ENCODE data around the gene SLC9A8.

SLC9A8 gene

GRCh38 chr20:49787371-49788357 is 25.0 kb upstream of the SLC9A8 start:
- no peak for ATAC-seq
- TF ChIP-seq PATZ1 (CRISPR knock-in tag; IDR thresholded peaks at IDR 0.05; ENCODE audit: borderline replicate concordance) (no peak), ZFP3 (CRISPR knock-in tag; IDR thresholded peaks at IDR 0.05) (no peak), ZNF70 (CRISPR knock-in tag; IDR thresholded peaks at IDR 0.05) (no peak), TOX (CRISPR knock-in tag; IDR thresholded peaks at IDR 0.05; ENCODE audit: borderline replicate concordance) (no peak), CREB5 (CRISPR knock-in tag; IDR thresholded peaks at IDR 0.05; ENCODE audit: low read depth) (no peak), ZC3H10 (CRISPR knock-in tag; IDR thresholded peaks at IDR 0.05) (no peak), GLIS3 (CRISPR knock-in tag; IDR thresholded peaks at IDR 0.05) (no peak)
- TF ChIP-seq, protein P1, sequence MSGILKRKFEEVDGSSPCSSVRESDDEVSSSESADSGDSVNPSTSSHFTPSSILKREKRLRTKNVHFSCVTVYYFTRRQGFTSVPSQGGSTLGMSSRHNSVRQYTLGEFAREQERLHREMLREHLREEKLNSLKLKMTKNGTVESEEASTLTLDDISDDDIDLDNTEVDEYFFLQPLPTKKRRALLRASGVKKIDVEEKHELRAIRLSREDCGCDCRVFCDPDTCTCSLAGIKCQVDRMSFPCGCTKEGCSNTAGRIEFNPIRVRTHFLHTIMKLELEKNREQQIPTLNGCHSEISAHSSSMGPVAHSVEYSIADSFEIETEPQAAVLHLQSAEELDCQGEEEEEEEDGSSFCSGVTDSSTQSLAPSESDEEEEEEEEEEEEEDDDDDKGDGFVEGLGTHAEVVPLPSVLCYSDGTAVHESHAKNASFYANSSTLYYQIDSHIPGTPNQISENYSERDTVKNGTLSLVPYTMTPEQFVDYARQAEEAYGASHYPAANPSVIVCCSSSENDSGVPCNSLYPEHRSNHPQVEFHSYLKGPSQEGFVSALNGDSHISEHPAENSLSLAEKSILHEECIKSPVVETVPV (CRISPR knock-in tag; IDR thresholded peaks at IDR 0.05) = no peak

GRCh38 chr20:49790077-49790798 is 22.4 kb upstream of the SLC9A8 start:
- TF ChIP-seq PATZ1 (CRISPR knock-in tag; IDR thresholded peaks at IDR 0.05; ENCODE audit: borderline replicate concordance) (no peak), ZC3H10 (CRISPR knock-in tag; IDR thresholded peaks at IDR 0.05) (no peak), ZNF70 (CRISPR knock-in tag; IDR thresholded peaks at IDR 0.05) (no peak), PPARA (CRISPR knock-in tag; IDR thresholded peaks at IDR 0.05; ENCODE audit: borderline replicate concordance) (no peak), CSDC2 (CRISPR knock-in tag; IDR thresholded peaks at IDR 0.05) (no peak), SNAI2 (CRISPR knock-in tag; IDR thresholded peaks at IDR 0.05) (no peak), GLIS3 (CRISPR knock-in tag; IDR thresholded peaks at IDR 0.05) (no peak), ISL1 (CRISPR knock-in tag; IDR thresholded peaks at IDR 0.05) (no peak), ZNF8 (CRISPR knock-in tag; IDR thresholded peaks at IDR 0.05) (no peak), POU6F1 (CRISPR knock-in tag; IDR thresholded peaks at IDR 0.05; ENCODE audit: borderline replicate concordance, low read depth) (no peak), ZFP3 (CRISPR knock-in tag; IDR thresholded peaks at IDR 0.05) (no peak), ESRRG (CRISPR knock-in tag; IDR thresholded peaks at IDR 0.05) (no peak), ZNF565 (CRISPR knock-in tag; conservative IDR thresholded peaks at IDR 0.05; ENCODE audit: low read depth) (no peak), OSR1 (CRISPR knock-in tag; IDR thresholded peaks at IDR 0.05) (no peak), TCF4 (CRISPR knock-in tag; IDR thresholded peaks at IDR 0.05; ENCODE audit: borderline replicate concordance) (no peak), RARB (CRISPR knock-in tag; IDR thresholded peaks at IDR 0.05) (no peak), TOX (CRISPR knock-in tag; IDR thresholded peaks at IDR 0.05; ENCODE audit: borderline replicate concordance) (no peak)
- TF ChIP-seq, protein P2, sequence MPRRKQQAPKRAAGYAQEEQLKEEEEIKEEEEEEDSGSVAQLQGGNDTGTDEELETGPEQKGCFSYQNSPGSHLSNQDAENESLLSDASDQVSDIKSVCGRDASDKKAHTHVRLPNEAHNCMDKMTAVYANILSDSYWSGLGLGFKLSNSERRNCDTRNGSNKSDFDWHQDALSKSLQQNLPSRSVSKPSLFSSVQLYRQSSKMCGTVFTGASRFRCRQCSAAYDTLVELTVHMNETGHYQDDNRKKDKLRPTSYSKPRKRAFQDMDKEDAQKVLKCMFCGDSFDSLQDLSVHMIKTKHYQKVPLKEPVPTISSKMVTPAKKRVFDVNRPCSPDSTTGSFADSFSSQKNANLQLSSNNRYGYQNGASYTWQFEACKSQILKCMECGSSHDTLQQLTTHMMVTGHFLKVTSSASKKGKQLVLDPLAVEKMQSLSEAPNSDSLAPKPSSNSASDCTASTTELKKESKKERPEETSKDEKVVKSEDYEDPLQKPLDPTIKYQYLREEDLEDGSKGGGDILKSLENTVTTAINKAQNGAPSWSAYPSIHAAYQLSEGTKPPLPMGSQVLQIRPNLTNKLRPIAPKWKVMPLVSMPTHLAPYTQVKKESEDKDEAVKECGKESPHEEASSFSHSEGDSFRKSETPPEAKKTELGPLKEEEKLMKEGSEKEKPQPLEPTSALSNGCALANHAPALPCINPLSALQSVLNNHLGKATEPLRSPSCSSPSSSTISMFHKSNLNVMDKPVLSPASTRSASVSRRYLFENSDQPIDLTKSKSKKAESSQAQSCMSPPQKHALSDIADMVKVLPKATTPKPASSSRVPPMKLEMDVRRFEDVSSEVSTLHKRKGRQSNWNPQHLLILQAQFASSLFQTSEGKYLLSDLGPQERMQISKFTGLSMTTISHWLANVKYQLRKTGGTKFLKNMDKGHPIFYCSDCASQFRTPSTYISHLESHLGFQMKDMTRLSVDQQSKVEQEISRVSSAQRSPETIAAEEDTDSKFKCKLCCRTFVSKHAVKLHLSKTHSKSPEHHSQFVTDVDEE (CRISPR knock-in tag; IDR thresholded peaks at IDR 0.05) = no peak
- TF ChIP-seq, protein P1 (CRISPR knock-in tag; IDR thresholded peaks at IDR 0.05) = no peak
- ATAC-seq = no peak

Measured in SK-N-SH treated with all-trans-retinoic acid at 6 μM for 48 hours (cell line).